ENCODE data around the gene KRT73.

The KRT73 gene

DNA sequence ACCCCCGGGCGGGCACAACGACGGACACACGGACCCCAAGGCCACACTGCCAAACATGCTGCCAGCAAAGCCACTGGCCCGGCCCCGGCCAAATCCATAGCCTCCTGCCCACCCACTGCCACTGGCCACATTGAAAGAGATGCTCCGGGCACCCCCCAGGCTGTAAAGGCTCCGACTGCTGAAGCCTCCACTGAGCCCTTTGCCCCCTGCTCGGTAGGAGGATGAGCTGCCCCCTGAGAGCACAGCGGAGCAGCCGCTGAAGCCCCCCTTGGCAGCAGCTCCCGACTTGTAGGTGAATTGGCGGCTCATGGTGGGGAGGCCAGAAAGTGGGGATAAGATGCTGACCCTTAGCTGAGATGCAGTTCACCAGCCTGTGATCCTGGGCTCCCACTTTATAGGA lies at the start of gene KRT73:
Gene KRT73 (minus strand): TSS at position 344 of the 400 bp plus-strand sequence. CDS start 35 bp downstream, at position 309.
- no peak for DNase-seq (ENCODE audit: low spot score)

DNA sequence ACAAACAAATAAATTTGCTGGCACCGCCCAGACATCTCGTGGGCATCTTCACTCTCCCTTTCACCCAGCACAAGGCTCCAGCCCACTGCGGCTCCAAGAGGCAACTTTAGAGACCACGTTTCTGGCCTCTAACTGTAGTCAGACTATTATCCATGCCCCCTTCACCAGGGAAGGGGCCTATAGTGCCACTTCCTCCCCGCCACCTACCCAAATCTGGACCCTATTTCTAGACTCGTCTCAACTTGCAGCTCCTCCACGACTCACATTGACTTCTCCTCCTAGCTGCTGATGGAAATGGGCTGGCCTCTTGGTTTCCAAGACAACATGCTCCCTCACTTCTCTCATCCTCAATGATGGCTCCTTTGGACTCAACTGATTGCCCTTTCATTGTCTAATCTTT lies 49.6 kb upstream of the KRT73 start:
- no peak for DNase-seq (ENCODE audit: low spot score)

GRCh38 chr12:52667509-52667908 lies 49.1 kb upstream of the KRT73 start:
- no peak for DNase-seq (ENCODE audit: low spot score)

- no peak for DNase-seq (ENCODE audit: low spot score)
These were observed 48.1 kb upstream of the KRT73 start for GRCh38 chr12:52666471-52666870.

GRCh38 chr12:52663420-52663819 lies 45.1 kb upstream of the KRT73 start:
- no peak for DNase-seq (ENCODE audit: low spot score)

DNA sequence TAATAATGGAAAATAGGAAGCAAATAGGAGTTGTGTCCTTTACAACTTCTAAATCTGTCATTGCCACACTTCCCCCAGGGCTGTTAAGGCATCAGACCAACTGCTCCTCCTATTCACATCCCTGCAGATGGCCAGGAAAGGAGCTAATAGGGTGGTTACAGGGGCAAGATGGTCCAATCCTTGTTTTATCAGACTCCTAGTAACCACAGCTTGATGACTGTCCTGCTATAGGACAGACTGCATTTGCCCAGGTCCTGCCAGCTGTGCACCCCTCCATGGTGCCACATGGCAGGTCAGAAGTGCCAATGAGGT lies 44.5 kb upstream of the KRT73 start:
- DNase-seq (ENCODE audit: low spot score) = no peak

DNA sequence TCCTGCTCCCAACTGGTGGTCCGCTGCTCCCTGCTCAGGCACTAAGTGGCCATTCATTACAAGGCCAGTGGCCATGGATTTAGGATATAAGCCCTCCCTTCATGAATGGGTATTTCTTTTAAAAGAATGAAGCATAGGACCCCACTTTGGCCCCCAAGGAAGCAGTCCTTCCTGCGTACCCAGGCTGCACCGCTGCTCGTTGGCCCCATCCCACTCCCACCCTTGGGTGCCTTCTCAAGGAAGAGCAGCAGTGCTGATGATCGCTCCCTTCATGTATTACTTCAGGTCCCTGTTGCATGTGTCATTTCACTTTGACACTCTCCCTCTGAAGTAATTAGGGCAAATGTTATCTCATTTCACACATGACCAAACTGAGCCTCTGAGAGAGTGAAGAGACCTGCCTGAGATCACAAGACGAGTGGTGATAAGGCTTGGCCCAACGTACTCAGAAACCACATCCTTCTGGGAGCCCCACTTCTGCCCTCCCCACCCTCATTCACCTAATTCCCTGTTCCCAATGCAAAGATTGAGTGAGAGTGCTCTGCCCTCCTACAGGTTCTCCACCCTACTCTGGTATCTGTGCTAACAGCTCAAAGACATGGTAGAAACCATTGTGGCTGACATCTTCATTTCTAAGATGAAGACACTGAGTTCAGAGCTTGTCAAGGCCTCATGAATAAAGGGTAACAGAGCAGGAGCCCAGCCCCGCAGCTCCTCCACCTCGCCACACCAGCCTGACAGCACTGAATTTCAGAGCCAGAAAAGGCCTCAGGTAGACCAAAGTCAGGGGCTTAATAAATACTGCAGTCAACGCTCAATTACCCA lies 43.9 kb upstream of the KRT73 start:
- DNase-seq (ENCODE audit: low spot score) = no peak

DNA sequence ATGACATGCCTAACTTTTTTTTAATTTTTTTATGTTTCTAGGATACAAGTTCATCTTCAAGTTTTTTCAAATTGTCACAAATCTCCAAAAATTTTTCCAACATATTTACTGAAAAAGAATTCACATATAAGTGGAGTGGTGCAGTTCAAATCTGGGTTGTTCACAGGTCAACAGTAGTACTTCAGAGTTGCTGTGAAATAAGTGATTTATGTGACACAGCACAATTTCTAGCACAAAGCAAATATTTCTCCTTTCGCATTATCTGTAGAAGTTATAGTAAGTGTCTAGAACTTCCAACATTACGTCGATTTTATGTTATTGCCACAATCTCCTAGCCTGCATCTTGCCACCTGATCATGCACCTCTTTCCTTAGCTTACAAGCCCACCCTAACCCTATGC lies 43.3 kb upstream of the KRT73 start:
- DNase-seq (ENCODE audit: low spot score) = no peak

DNA sequence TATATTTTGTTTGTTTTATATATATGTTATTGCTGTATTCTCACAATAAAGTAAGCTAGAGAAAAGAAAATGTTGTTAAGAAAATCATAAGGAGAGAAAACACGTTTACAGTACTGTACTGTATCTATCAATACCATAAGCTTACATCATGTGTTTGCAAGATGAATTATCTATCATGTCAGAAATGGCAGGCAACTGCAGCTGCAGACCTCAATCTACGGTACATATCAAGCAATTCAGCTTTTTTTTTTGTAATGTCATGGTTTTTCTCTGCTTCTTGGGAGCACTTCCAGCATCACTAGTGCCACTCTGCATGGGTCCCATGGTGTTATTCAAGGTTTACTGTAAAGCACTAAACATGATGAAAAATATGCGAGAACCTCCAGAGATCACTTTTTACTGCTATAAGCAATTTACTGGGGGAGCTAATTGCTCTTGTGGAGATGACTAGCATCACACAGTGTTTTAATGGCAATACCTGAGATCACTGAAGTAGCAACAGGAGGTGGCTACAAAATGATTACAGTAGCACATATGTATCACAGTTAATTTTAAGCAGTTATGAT lies 42.7 kb upstream of the KRT73 start:
- no peak for DNase-seq (ENCODE audit: low spot score)

- DNase-seq (ENCODE audit: low spot score) = no peak
These were observed 41.6 kb upstream of the KRT73 start for GRCh38 chr12:52659951-52660350.

GRCh38 chr12:52659395-52659794 lies 41.0 kb upstream of the KRT73 start:
- DNase-seq (ENCODE audit: low spot score) = no peak

DNA sequence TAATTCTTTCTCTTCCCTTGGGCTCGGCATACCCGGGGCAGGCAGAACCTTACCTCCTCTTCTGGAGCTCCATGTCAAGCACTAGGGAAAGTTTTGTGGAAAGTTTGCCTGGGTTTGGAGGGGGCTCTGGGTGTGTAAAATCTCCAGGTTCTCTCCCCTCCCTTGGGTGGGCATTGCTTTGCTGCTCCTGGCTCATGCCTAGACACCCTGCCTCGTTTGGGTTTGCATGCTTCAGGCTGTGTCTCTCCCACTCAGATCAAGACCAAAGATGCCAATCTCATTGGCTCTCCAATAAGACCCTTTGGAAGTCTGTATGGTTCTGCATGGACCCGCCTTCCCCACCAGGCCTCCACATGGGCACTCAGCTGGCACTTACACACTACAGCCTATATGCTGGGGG lies 39.8 kb upstream of the KRT73 start:
- no peak for DNase-seq (ENCODE audit: low spot score)

DNA sequence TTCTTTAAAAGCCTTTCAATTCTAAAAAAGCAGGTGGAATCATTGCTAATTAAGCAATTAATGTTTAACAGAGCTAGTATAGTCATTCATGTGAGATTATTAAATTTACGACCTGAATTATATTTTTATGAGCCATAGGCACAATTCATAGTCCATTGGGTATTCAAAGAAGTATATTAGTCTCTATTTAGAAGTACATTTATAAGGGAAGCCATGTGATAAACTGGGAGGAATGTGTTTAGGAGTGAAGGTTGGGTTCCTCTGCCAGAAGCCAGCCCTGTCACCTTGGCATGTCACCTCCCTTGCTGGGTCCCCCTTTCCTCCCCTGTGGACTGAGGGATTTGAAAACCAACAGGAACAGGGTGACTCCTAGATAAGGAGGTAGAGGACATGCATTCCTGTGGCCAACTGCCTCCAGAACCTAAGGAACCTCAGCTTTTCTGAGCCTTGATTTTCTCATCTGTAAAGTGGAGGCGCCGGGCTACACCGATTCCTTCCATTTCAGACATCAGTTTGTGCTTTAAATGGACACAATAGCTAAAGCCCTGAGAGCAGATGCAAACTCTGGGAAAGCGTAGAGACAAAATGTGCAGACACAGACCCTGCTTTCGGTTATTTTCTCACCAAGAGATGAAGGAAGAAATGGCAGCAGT lies 39.0 kb upstream of the KRT73 start:
- DNase-seq (ENCODE audit: low spot score) = no peak

GRCh38 chr12:52656616-52657015 lies 38.3 kb upstream of the KRT73 start:
- DNase-seq (ENCODE audit: low spot score) = no peak

DNA sequence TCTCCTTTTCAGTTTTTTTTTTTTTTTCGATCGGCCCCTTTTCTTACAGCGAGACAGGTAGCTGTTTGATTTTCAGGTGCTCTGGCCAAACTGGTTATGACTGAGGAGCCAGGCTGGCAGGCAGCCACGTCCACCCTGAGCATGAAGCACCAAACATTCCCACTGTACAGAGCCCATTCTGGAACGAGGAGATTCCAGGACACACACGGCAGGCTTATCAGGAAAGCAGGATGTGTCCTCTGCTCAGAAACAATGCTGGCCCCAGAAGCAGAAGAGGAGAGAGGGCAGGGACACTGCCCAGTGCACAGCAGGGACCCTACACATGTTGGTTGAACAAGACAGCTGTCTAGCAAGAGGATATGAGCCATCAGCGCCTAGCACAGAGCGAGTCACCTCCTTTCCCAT lies 37.4 kb upstream of the KRT73 start:
- no peak for DNase-seq (ENCODE audit: low spot score)

GRCh38 chr12:52655251-52655650 lies 36.9 kb upstream of the KRT73 start:
- DNase-seq (ENCODE audit: low spot score) = no peak

- DNase-seq (ENCODE audit: low spot score) = no peak
These were observed 33.4 kb upstream of the KRT73 start, which contains the start of gene KRT2 for GRCh38 chr12:52651726-52652261. TSS of gene KRT2 (minus strand) at chr12:52652211. CDS start at chr12:52652142, 69 bp downstream.

DNA sequence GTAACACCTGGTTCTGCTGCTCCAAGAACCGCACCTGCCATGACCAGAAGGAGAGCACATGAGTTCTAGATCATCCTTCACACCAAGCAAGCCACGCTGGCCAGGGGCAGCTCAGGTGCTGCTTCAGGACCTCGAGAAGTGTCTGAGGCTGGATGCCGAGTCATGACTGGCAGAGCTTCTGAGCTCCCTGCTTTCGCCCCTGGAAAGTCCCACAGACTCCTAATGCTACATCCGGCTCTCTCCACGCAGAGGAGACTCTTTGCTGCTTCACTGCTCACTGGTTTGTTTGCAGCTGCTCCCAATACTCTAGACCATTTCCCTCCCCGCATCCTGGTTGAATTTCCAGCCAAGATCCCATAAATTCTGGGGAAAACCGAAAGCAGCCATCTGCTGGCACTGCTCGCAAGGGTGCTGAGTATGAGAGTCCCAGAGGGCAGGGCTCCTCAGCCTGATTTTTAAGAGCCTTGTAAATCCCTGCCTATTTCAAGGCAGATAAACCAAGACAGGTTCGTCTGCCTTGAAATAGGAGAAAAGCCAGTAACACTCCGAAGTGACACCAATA lies 32.2 kb upstream of the KRT73 start:
- no peak for DNase-seq (ENCODE audit: low spot score)

- DNase-seq (ENCODE audit: low spot score) = no peak
These were observed 30.7 kb upstream of the KRT73 start for GRCh38 chr12:52649066-52649465.

GRCh38 chr12:52648012-52648550 lies 29.7 kb upstream of the KRT73 start:
- DNase-seq (ENCODE audit: low spot score) = no peak

- DNase-seq (ENCODE audit: low spot score) = no peak
These were observed 29.2 kb upstream of the KRT73 start for GRCh38 chr12:52647601-52648000.

GRCh38 chr12:52646613-52647012 lies 28.3 kb upstream of the KRT73 start:
- no peak for DNase-seq (ENCODE audit: low spot score)

DNA sequence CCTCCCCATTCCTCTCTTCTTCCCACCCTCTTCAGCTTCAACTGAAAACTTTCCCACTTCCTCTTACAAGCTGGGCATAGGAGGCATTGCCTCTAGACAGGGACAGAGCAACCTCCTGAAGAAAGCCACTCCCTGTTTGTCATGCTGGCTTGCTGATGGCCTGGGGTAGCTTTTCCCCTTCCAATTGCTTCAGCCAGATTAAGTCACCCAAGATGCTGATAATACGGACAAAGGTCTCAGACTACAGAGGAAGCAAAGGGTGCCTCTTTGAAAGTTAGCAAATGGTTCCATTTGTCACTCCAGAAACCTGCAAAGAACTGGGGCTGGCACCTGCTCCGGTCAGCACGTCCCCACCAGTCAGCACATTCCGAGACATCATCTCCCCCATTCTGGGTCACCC lies 27.6 kb upstream of the KRT73 start:
- no peak for DNase-seq (ENCODE audit: low spot score)
